Measurements from ENCODE around the gene AP2A2.

- TF ChIP-seq CTCF (IDR thresholded peaks at IDR 0.05), result no peak
- no peak for TF ChIP-seq POLR2A (IDR thresholded peaks at IDR 0.05)
These were observed 31.7 kb downstream of the AP2A2 start for GRCh38 chr11:957212-957920.
